Naive thymus-derived CD8-positive, alpha-beta T cell (primary cell): Measurements from ENCODE around the gene CELA1. TPM values are rescaled to one million over a fixed set of nuclear protein-coding genes. Genes with fewer than 3 reads are reported as not detected.
A peak's percentile ranks its signal among the peaks of the same experiment; 100 is the strongest.
"Not testable (repeated sequence)": the region's sequence is repeated elsewhere in the genome, so short reads cannot be mapped to it uniquely, and the experiment has no call there.

Experiments
- ATAC-seq, 2 donors: fragments of 150-1000 bp; cut with Tn5 transposase in 1 of 2; sonication (Bioruptor Pico), chemical (Tn5 transposase) in 1 of 2; 1 replicate in 1 of 2; 2 replicates in 1 of 2; pipeline ENCODE4 v1.10.0; 2021; ENCODE audit warnings: mild to moderate bottlenecking in 2 of 2, moderate library complexity in 2 of 2
- POLR2A ChIA-PET: fragments of 350-600 bp; sonication (Branson Sonifier 250); formaldehyde crosslinking; loops from one replicate; lab custom pipeline; 2021; ENCODE audit warnings: antibody characterized with exemption; lab: Charles Lee
- DNase-seq, 10 donors: peaks; one replicate each; pipeline versions ENCODE4 v3.0.0 to v3.0.0-alpha.2; 2020 to 2022
- H3K27ac Mint-ChIP-seq, 10 donors: one replicate each; pipeline ENCODE4 v1.8.0; 2020 to 2022; ENCODE audit warnings: mild to moderate bottlenecking in 10 of 10, mixed read lengths in 10 of 10, moderate library complexity in 4 of 10, inconsistent platforms in 1 of 10
- H3K27me3 Mint-ChIP-seq, 5 donors: one replicate each; pipeline ENCODE4 v1.8.0; 2021 to 2022; ENCODE audit warnings: mixed read lengths in 5 of 5
- H3K36me3 Mint-ChIP-seq, 3 donors: one replicate each; pipeline ENCODE4 v1.8.0; 2020 to 2022; ENCODE audit warnings: mixed read lengths in 3 of 3, mild to moderate bottlenecking in 2 of 3, inconsistent platforms in 1 of 3
- H3K4me1 Mint-ChIP-seq, 4 donors: one replicate each; pipeline ENCODE4 v1.8.0; 2021 to 2022; ENCODE audit warnings: mixed read lengths in 4 of 4
- H3K4me3 Mint-ChIP-seq, 10 donors: one replicate each; pipeline ENCODE4 v1.8.0; 2020 to 2022; ENCODE audit warnings: mild to moderate bottlenecking in 10 of 10, mixed read lengths in 10 of 10, moderate library complexity in 6 of 10, inconsistent platforms in 1 of 10
- H3K9me3 Mint-ChIP-seq, 9 donors: one replicate each; pipeline ENCODE4 v1.8.0; 2020 to 2022; ENCODE audit warnings: mixed read lengths in 9 of 9, mild to moderate bottlenecking in 3 of 9, inconsistent platforms in 1 of 9, moderate library complexity in 1 of 9
- polyA plus RNA-seq, 3 donors: library from polyadenylated mRNA; unstranded; fragments of 300-500 nt; fragmentation: Illumina TruSeq; gene quantifications; one replicate each; pipeline ENCODE4 v1.2.3, GENCODE V29; 2021
- total RNA-seq, 8 experiments: library from RNA in 2 of 8; stranded (reverse) in 2 of 8; gene quantifications; one replicate each; pipeline ENCODE4 v1.2.3 and lab custom pipeline; 2021 to 2026

The CELA1 gene
- total and polyA plus RNA-seq, 5 experiments from 2014 or later = 2.2 to 9.8 (median 3.6) TPM

DNA sequence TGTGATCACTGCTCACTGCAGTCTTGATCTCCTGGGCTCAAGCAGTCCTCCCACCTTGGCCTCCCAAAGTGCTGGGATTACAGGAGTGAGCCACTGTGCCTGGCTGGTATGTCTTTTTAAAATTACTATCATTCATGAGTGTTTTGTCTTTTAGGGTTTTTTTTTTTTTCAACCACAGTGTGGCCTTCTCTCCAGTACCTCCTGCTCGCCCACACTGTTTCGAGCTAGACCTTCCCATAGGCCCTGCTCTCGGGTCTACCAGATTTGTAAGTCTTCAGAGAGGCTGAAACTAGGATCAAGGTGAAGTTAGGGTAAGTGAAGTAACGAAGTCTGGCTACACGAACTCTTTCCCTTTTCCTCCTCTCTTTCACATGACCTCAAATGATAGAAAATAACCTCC lies 24.0 kb downstream of the CELA1 start:
- POLR2A ChIA-PET = interaction anchor here (0.5 to 23.6 kb wide), 11 partner anchors 8 to 105 kb away, joined by 3 to 406 read pairs (median 5); partner anchors contain the start of genes DAZAP2, POU6F1 and SMAGP
- DNase-seq (no peak), ATAC-seq (no peak)
- H3K9me3 Mint-ChIP-seq = no peaks in the 10 kb centered on the region
- peak overlapping the region; percentile 91 to 99 (median 97) for H3K27ac Mint-ChIP-seq
- H3K36me3 Mint-ChIP-seq = peaks cover 16 to 33% (median 24%) of the 10 kb centered on the region in 3 donors
- peak overlapping the region; percentile 74 to 99 (median 97) for H3K4me3 Mint-ChIP-seq
- H3K4me1 Mint-ChIP-seq = peaks cover 44 to 94% (median 88%) of the 10 kb centered on the region in 4 donors
- no peaks in the 10 kb centered on the region for H3K27me3 Mint-ChIP-seq

DNA sequence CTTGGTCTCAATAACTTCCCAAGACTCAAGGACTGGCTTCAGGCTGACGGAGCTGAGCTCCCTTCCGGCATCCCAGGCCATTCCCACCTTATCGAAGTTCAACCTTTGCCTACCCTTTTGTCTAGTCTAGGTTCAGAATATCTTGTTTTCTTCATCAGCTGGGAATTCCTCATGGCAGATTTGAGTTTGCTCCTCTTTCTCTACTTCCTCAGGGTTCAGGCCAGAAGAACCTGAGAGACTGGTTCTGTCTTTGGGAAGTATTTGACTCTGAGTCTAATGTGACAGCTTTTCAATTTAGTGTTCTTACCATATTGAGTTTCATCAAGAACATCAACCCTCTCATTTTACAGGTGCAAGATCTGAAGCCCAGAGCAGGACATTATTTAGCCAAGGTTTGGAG lies 24.6 kb downstream of the CELA1 start:
- peaks cover 16 to 37% (median 24%) of the 10 kb centered on the region in 3 donors for H3K36me3 Mint-ChIP-seq
- peak overlapping the region; percentile 74 to 99 (median 97) for H3K4me3 Mint-ChIP-seq
- DNase-seq (no peak), ATAC-seq (no peak)
- no peaks in the 10 kb centered on the region for H3K9me3 Mint-ChIP-seq
- H3K4me1 Mint-ChIP-seq = peaks cover 40 to 93% (median 87%) of the 10 kb centered on the region in 4 donors
- POLR2A ChIA-PET = interaction anchor here (0.6 to 23.6 kb wide), 6 partner anchors 8 to 83 kb away, joined by 3 to 406 read pairs (median 18); partner anchors contain the start of gene DAZAP2
- H3K27ac Mint-ChIP-seq = peak overlapping the region; percentile 91 to 100 (median 97)
- no peaks in the 10 kb centered on the region for H3K27me3 Mint-ChIP-seq

DNA sequence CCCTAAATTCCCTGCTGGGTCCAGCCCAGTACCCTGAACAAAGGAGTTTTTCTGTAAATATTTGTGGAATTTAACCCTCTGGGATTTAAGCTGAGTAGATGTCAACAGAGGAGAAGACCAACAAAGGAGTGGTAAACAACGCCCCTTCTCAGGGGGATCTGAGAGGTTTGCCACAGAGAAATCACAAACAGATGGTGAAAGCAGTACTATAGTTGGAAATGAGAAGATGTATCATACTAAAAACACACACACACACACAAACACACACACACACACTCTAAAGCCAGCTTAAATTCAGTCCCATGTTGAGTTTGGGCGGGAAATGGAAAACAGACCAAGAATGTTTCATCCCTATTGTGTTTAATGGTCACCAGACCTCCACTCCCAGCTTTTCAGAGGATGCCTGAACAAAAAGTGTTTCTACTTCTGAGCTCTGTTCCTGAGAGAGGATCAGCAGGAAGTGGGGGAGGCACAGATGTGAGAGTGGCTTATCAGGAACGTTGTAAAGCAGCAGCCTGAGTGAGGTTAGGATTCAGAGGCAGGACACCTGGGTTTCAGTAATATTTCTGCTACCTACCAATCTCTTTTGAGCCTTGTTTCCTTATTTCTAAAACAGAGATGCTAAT lies 25.7 kb downstream of the CELA1 start:
- no peaks in the 10 kb centered on the region for H3K27me3 Mint-ChIP-seq
- ATAC-seq (no peak), DNase-seq (no peak)
- POLR2A ChIA-PET = interaction anchor here (0.6 to 23.6 kb wide), 11 partner anchors 10 to 1161 kb away, joined by 4 to 406 read pairs (median 6); partner anchors contain the start of genes DAZAP2, POU6F1 and SMAGP
- peak overlapping the region; percentile 74 to 99 (median 97) for H3K4me3 Mint-ChIP-seq
- peak overlapping the region; percentile 91 to 100 (median 97) for H3K27ac Mint-ChIP-seq
- H3K4me1 Mint-ChIP-seq = peaks cover 41 to 93% (median 84%) of the 10 kb centered on the region in 4 donors
- peaks cover 16 to 43% (median 28%) of the 10 kb centered on the region in 3 donors for H3K36me3 Mint-ChIP-seq
- H3K9me3 Mint-ChIP-seq = no peaks in the 10 kb centered on the region

DNA sequence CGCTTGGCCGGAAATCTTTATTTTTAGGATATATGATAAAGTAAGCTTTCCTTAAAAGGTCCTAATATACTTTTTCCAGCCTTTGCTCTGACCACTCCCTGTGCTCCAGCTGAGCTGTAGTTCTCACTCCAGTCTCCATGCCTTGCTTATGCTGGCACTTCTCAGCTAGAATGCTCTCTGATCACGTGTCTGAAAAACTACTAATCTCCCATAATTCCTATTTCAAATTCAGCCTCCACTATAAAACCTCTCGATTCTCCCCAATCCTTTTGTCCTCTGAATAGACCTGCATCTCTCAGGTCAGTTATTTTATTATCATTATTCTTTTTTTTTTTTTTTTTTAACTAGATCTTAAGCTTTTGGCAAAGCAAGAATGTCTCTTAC lies 26.2 kb downstream of the CELA1 start:
- Mint-ChIP-seq H3K4me3 (peak overlapping the region; percentile 74 to 99 (median 97)), H3K27me3 (no peaks in the 10 kb centered on the region), H3K27ac (peak overlapping the region; percentile 88 to 100 (median 96)), H3K9me3 (no peaks in the 10 kb centered on the region), H3K36me3 (peaks cover 16 to 48% (median 28%) of the 10 kb centered on the region in 3 donors), H3K4me1 (peaks cover 42 to 91% (median 85%) of the 10 kb centered on the region in 4 donors)
- no peak for ATAC-seq
- POLR2A ChIA-PET = interaction anchor here (0.6 to 23.6 kb wide), 11 partner anchors 10 to 1160 kb away, joined by 4 to 406 read pairs (median 5); partner anchors contain the start of genes DAZAP2, POU6F1 and SMAGP
- no peak for DNase-seq

DNA sequence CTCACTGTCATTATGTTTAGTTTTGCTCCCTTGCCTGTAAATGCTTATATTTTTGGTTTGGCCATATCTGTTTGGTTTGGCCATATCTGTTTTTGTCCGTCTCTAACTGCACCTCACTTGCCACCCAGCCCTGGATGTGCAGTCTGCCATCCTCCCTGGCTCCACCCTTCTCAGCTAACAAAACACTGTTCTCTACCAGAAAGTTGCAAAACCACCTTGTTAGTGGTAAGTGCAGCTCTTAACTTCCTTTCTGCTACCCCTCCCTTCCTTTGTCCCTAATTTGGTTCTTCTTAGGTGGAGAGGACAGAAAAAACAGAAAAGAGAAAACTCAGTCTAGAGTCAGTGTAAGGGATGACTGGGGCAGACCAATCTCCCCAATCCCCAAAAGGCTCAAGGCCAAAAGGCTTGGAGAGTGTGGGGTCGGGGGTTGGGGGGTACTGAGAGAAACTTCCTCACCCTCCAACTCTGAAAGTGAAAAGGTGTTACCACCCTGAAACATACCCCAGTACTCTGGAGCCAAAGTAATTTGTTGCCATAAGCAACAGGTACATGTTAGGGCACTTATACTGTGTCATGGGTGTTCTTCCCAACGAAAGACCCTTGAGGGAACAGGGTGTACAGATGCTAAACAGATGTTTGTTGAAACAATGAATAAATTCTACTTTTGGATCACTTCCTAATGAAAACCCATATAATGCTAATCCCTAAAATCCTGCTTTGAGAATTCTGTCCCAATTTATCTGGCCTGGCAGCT lies 27.5 kb downstream of the CELA1 start:
- no peaks in the 10 kb centered on the region for H3K27me3 Mint-ChIP-seq
- H3K27ac Mint-ChIP-seq = peak overlapping the region; percentile 88 to 100 (median 96)
- peak in 9 of 10 donors; percentile 22 to 78 (median 53) for DNase-seq
- H3K4me1 Mint-ChIP-seq = peaks cover 38 to 84% (median 82%) of the 10 kb centered on the region in 4 donors
- peaks cover 16 to 58% (median 28%) of the 10 kb centered on the region in 3 donors for H3K36me3 Mint-ChIP-seq
- peak; percentile 80 to 82 for ATAC-seq
- POLR2A ChIA-PET = interaction anchor here (0.7 to 23.6 kb wide), 14 partner anchors 8 to 554 kb away, joined by 3 to 406 read pairs (median 5); partner anchors contain the start of genes DAZAP2, POU6F1 and SMAGP
- no peaks in the 10 kb centered on the region for H3K9me3 Mint-ChIP-seq
- H3K4me3 Mint-ChIP-seq = peak overlapping the region; percentile 55 to 99 (median 86)

DNA sequence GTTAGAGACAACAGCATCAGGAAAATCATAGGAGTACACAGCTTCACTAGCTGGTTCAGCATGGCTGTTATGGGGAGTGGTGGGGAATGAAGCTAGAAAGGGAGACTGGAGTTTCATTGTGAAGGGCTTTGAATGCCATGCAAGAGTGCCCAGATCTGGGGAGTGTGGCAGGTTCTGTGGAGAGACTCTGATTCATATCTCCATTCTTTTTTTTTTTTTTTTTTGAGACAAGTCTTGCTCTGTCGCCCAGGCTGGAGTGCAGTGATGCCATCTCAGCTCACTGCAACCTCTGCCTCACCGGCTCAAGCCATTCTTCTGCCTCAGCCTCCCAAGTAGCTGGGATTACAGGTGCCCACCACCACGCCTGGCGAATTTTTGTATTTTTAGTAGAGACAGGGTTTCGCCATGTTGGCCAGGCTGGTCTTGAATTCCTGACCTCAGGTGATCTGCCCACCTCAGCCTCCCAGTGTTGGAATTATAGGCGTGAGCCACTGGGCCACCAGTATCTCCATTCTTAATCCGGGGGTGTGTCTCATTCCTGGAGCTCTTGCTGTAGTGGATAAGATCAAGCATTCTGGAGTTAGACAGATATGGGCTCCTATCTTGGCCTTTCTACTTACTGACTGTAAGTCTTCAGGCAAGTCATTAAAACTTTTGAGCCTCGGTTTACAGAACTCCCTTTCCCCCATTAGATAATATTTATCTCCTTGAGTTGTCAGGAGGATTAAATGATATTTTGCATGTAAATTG lies 28.2 kb downstream of the CELA1 start:
- peak overlapping the region; percentile 55 to 99 (median 86) for H3K4me3 Mint-ChIP-seq
- ATAC-seq = peak in 1 of 2 donors; percentile 18
- DNase-seq, H3K27me3 Mint-ChIP-seq, H3K9me3 Mint-ChIP-seq: not testable (repeated sequence)
- peaks cover 37 to 83% (median 81%) of the 10 kb centered on the region in 4 donors for H3K4me1 Mint-ChIP-seq
- peak overlapping the region; percentile 88 to 100 (median 96) for H3K27ac Mint-ChIP-seq
- peaks cover 16 to 64% (median 33%) of the 10 kb centered on the region in 3 donors for H3K36me3 Mint-ChIP-seq
- POLR2A ChIA-PET = interaction anchor here (0.7 to 23.6 kb wide), 12 partner anchors 13 to 554 kb away, joined by 3 to 406 read pairs (median 8); partner anchors contain the start of genes DAZAP2, POU6F1 and SMAGP

DNA sequence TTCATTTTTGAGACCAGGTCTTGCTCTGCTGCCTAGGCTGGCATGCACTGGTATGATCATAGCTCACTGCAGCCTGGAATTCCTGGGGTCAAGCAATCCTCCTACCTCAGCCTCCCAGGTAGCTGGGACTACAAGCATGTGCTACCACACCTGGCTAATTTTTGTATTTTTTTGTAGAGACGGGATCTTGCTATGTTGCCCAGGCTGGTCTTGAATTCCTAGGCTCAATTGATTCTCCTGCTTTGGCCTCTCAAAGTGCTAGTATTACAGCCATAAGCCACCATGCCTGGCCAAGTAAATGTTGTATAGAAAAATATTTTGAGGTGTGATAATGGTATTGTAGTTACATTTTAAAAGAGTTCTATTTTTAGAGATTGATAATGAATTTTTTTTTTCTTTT lies 35.1 kb downstream of the CELA1 start:
- H3K36me3 Mint-ChIP-seq = peaks cover 11 to 87% (median 21%) of the 10 kb centered on the region in 3 donors
- peak overlapping the region in 9 of 10 donors; percentile 18 to 89 (median 82) for H3K27ac Mint-ChIP-seq
- DNase-seq (no peak), ATAC-seq (no peak)
- peak overlapping the region in 4 of 10 donors; percentile 15 to 33 (median 30) for H3K4me3 Mint-ChIP-seq
- no peaks in the 10 kb centered on the region for H3K27me3 Mint-ChIP-seq
- no peaks in the 10 kb centered on the region for H3K9me3 Mint-ChIP-seq
- POLR2A ChIA-PET = interaction anchor here (1.1 to 23.6 kb wide), 5 partner anchors 8 to 24 kb away, joined by 3 to 406 read pairs (median 5); no protein-coding TSS in a partner anchor
- H3K4me1 Mint-ChIP-seq = peaks cover 26 to 81% (median 71%) of the 10 kb centered on the region in 4 donors

DNA sequence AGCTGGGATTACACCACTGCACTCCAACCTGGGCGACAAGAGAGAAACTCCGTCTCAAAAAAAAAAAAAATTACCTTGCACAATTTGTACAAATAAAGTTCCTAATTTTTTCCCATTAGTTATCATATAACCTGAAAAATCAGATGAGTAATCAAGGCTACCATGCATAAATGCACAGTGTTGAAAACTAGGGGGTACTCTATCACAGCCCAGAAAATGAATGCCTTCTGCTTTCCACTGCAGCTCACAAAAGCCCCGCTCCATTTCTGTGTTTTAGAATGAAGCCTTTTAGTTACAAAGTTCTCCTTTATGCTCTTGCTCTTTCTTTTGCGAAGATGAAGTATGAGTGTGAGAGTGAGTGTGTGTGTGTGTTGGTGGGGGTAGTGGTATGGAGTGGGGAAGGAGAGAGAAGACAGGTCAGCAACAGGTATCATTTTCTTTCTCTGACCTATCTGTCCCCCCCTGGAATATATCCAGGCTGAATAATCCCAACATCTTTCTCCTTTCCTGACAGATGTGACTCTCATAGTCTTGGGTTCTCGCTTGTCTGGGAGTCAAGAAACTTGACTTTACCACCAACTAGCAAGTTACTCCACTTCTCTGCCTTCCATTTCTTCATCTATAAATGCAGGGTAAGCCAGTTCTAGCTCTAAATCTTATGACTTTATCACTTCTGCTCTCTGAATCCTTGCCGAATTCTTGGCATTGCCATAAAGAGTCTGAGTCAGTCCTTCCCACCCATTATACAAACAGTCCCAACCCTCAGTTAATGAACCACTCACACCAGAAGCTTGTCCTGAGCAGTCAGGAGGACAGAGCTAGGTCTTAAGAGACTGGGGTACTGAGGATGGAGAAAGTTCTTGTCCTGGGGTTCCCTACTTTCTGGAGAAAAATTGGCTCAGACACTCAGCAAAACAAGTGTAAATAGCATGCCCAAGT lies 38.6 kb downstream of the CELA1 start:
- H3K36me3 Mint-ChIP-seq = peaks cover 11 to 92% (median 16%) of the 10 kb centered on the region in 3 donors
- peak overlapping the region; percentile 81 to 93 (median 92) for H3K27ac Mint-ChIP-seq
- peak overlapping the region in 9 of 10 donors; percentile 15 to 74 (median 42) for H3K4me3 Mint-ChIP-seq
- POLR2A ChIA-PET = interaction anchor here (0.6 to 23.6 kb wide), 6 partner anchors 9 to 27 kb away, joined by 3 to 406 read pairs (median 4); partner anchors contain the start of gene BIN2
- no peaks in the 10 kb centered on the region for H3K27me3 Mint-ChIP-seq
- H3K4me1 Mint-ChIP-seq = peaks cover 23 to 80% (median 66%) of the 10 kb centered on the region in 4 donors
- peak; percentile 70 to 82 for ATAC-seq
- peak in 2 of 10 donors; percentile 29 to 32 for DNase-seq
- no peaks in the 10 kb centered on the region for H3K9me3 Mint-ChIP-seq

DNA sequence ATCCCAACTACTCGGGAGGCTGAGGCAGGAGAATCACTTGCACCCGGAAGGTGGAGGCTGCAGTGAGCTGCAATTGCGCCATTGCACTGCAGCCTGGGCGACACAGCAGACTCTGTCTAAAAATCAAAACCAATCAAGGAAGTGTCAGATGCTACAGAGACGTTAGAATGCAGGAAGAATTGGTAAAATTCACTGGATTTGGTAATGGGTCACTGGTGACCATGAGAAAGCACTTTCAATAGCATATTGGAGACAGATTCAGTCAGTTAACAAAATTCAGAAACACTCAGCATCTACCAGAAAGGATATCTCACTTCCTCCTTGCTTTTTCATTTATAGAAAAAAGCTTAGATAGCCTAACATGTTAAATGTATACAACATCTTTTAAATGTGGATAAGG lies 40.0 kb downstream of the CELA1 start:
- H3K36me3 Mint-ChIP-seq = peaks cover 12 to 92% (median 12%) of the 10 kb centered on the region in 3 donors
- H3K4me1 Mint-ChIP-seq = peaks cover 24 to 79% (median 59%) of the 10 kb centered on the region in 4 donors
- POLR2A ChIA-PET = interaction anchor here (0.9 to 23.6 kb wide), 3 partner anchors 15 to 28 kb away, joined by 3 to 406 read pairs (median 65); partner anchors contain the start of gene BIN2
- H3K27ac Mint-ChIP-seq = peak overlapping the region in 8 of 10 donors; percentile 28 to 84 (median 79)
- no peaks in the 10 kb centered on the region for H3K27me3 Mint-ChIP-seq
- no peak for ATAC-seq
- H3K4me3 Mint-ChIP-seq = no peak overlapping the region
- H3K9me3 Mint-ChIP-seq = no peaks in the 10 kb centered on the region
- DNase-seq = no peak

DNA sequence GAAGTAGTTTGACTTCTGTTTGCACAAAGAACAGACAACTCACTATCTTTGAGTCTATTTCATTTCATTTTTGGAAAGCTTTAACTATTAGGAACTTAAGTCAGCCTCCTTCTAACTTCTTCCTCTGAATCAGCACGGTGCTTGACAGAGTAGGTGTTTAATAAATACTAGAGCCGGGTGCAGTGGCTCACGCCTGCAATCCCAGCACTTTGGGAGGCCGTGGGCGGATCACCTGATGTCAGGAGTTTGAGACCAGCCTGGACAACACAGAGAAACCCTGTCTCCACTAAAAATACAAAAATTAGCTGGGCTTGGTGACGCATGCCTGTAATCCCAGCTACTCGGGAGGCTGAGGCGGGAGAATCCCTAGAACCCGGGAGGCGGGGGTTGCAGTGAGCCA lies 45.7 kb downstream of the CELA1 start:
- H3K4me3 Mint-ChIP-seq, POLR2A ChIA-PET, DNase-seq, ATAC-seq, H3K9me3 Mint-ChIP-seq, H3K27me3 Mint-ChIP-seq: not testable (repeated sequence)
- Mint-ChIP-seq H3K27ac (peak overlapping the region in 8 of 10 donors; percentile 8 to 52 (median 42)), H3K4me1 (peaks cover 7 to 34% (median 18%) of the 10 kb centered on the region in 4 donors), H3K36me3 (peaks cover 11 to 94% (median 11%) of the 10 kb centered on the region in 3 donors)
